Heart left ventricle (tissue), 13 donors: Measurements from ENCODE around the gene FOXL1.

Experiments
- CTCF ChIP-seq, 12 donors: fragments of 200-600 bp; sonication (generic) in 4 of 12; IDR thresholded peaks; one replicate each; pipeline versions ENCODE4 v1.5.0 to v1.8.0; 2018 to 2022; ENCODE audit warnings: antibody characterized with exemption in 12 of 12, mild to moderate bottlenecking in 5 of 12
- POLR2A ChIP-seq, 2 donors: fragments of 450-650 bp; IDR thresholded peaks; one replicate each; pipeline ENCODE4 v1.6.1; 2017; ENCODE audit warnings: antibody characterized with exemption in 2 of 2, mild to moderate bottlenecking in 2 of 2, moderate library complexity in 2 of 2
- donor health status: ischemic (EF 13 %, LVEDD 7.1; RV severe dilation, severe dysfunction).
- donor health status: DM: no; HTN: yes; CAD: no.
- donor health status: DM: no; HTN: no; CAD: no.
- donor health status: ischemic (EF 25% LVEDD 6.9; RV normal size, moderate dysfunction).
- donor health status: ischemic (EF 25% LVEDD 5.7; RV mildly dilated, moderate dysfunction).
- donor health status: ischemic (EF 35%, LVEDD 5.7; RV mildly dilated, moderate dysfunction).
- donor health status: nonischemic (EF 11% LVEDD 7.7; RV severe dilation, severe dysfunction).
- donor health status: DM: yes; HTN: yes; CAD: no.
- donor health status: PGD.
- donor health status: ischemic (EF 29% LVEDD 5.4; RV normal size, mild dysfunction).
- donor health status: nonischemic (EF 23%, LVEDD 6.1; RV moderate dilation, normal function).

DNA sequence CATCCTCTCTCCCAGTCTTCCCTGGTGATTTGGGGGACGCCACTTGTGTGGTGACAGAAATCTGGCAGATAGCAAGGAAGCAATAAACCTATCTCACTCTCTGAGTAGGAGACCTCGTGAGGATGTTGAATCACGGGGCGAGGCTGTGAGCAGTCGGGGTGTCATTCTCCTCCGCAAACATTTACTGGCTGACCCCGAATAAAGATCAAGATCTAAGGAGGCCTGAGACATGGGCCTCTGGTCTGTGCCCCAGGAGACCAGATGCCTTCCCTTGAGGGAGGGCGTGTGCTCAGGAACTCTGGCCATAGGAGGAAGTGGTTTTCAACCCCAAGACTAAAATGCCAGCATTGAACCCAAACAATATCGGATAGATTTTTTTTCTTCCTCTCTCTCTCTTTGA lies 53.1 kb downstream of the FOXL1 start:
- no peak for TF ChIP-seq CTCF (IDR thresholded peaks at IDR 0.05)
- TF ChIP-seq POLR2A (IDR thresholded peaks at IDR 0.05): no peak
